AML-193 (cell line): Measurements from ENCODE around the gene PRB2.
A peak's percentile ranks its signal among the peaks of the same experiment; 100 is the strongest.
"Not testable (repeated sequence)": the region's sequence is repeated elsewhere in the genome, so short reads cannot be mapped to it uniquely, and the experiment has no call there.

Experiments used
- DNase-seq, 2 experiments: peaks; one replicate each; lab custom pipeline; 2025; lab: John Stamatoyannopoulos, UW

PRB2 gene

DNA sequence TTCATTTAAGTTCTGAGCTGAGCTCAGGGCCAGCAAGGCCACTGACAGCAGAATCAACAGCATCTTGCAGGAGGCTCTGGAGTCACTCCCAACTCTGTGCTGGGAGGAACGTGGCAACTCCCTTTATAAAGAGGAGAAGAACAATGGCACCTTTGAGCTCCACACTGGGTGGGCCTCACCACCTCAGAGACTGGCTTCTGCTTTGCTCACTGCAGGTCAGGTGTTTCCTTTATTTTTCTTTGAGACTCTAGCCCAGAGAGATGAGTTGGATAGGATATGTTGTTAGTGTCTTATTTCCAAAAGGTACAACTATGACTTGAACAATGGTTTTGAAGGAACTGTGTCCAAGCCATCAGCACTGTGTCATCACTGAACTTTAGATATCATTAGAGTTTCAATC, at the start of gene PRB2:
TSS of gene PRB2 (minus strand) at position 101 of the 400 bp plus-strand sequence. CDS start at position 63, 38 bp downstream.
- DNase-seq: not testable (repeated sequence)

DNA sequence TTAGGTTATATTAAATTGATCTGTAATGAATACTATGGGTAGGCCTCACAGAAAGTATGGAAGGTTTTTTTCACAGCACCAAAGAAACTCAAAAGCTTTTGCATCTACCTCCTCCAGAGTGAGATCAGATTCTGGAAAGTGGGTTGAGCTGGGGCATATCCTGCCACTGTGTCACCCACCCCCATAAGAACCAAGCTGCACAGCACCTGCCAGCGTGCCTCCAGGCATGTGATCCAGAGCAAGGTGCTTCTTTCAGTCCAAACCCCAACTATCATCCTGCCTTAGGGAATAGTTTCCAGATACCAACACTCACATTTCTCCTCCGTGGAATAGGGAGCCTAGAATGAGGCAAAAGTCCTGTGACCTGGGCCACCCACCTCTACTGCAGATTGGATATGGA, 42.6 kb upstream of the PRB2 start:
- no peak for DNase-seq

DNA sequence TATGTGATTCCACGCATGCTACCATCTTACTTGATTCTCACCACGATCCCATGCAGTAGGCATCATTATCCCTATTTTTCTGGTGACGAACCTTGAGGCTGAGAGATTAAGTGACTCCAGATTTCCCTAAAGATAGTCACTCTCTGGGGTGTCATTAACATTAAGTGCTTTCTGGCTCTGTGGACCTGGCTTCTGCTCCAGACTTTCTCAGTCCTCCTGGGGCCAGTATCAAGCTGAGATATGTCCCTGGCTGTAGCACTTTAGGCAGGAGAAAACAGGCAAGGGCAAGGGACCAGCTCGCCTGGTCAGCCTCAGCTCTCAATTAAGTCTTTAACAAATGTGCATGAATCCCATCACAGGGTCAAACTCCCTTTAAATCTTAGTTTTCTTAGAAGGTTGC, 38.3 kb upstream of the PRB2 start:
- DNase-seq: no peak

DNA sequence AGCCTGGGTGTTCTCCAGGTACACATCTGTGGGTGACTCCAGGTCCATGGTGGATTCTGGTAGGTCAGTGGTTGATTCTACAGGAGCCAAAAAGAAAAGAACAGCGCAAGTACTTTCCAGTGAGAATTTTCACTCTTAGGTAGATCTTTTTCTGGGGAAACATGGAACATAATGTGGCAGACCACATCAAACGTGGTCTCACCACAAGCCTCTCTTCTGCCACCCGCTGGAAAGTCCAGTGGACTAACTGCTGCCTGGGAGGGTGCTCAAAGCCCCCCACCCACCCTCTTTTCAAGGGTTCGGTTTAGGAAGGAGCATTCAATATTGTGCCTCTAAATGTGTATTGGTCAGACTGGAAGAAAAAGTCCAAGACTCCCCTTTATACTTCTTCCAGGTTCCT, 36.1 kb upstream of the PRB2 start:
- DNase-seq: no peak

DNA sequence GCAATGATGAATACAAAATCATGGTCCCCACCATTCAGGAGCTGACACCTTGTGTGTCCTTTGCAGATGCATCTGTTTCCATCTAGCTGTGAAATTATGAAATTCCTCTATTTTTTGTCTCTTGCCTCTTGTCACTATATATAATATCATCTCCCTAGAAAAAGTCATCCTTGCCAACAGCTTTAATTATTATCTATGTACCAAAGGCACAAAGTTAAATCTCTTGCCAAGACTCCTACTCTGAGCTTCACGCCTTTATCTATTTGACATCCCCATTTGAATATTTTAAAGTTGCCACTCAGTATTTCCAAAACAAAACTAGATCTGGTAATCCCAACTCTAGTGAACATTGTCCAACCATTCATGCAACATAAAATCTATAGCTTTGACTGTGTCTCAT, 32.0 kb upstream of the PRB2 start:
- no peak for DNase-seq

DNA sequence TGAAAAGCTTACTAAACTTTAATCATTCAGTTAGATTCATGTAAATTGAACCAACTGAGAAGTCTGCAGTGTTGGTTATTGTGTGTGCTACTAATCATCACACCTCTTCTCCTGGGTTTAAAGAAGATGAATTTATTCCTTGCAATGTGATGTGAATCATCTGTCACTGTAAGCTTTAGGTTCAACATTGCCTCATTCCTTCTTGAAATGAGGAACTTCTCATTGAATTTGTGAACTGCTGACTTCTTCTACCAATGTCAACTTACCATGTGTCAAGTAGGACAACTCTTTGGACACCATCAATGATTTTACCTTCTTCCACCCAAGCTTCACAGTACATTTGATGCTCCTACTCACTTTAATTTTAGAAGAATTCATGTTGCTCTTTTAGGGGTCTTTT, 17.4 kb upstream of the PRB2 start:
- no peak for DNase-seq

DNA sequence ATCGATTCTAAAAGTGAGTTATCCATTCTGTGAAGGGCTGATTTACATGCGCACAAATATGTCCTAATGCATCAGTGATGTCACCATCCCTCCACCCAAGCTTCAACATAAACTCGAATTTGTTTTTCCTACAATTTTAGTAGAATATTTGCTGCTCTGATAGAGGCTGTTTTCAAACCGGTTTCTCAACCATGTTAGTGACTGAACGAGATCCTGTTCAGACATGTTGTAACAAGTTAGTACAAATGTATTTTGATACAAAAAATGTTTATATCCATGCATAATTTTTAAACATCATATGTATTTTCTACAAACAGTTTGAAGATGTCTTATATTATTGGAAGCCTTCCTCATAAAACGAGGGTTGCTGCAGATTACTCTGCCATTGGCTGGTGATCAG, 12.7 kb upstream of the PRB2 start:
- DNase-seq: no peak

DNA sequence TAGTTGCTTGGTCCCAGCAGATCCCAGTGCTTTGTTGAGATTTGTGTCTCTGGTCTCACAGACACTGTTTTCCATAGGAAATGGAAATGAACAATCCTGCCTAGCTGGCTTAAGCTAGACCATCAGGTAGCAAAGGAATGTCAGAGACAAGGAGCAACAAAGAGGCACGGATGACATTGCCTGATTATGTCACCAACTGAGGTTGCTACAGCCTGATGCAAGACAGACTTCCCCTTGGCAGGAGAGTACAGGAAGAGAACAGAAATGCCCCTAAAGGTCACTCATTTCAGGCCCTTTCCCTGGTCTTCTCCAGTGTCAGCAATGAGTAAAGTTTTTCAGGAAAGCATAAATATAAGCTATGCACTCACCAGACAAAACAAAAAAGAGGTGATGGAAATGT, 2.0 kb upstream of the PRB2 start:
- peak in 1 of 2 experiments; percentile 22 for DNase-seq

DNA sequence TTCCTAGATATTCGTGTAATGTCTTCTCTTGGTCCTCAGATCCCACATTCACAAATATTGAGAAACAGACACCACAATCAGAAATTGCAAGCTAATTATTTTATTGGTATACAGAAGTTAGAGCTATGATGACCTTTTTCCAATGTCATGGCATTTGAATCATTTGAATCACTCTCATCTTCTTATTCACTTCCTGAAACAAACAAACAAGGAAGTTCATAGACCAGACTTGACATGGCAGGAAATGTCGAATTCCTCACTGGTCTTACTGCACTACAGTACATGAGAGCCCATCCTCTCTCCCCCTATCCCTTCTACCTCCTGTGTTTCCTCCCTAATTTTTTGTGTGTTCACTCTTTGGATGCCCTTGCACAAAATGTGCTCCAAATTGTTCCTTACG, 3.9 kb downstream of the PRB2 start:
- not testable (repeated sequence) for DNase-seq

DNA sequence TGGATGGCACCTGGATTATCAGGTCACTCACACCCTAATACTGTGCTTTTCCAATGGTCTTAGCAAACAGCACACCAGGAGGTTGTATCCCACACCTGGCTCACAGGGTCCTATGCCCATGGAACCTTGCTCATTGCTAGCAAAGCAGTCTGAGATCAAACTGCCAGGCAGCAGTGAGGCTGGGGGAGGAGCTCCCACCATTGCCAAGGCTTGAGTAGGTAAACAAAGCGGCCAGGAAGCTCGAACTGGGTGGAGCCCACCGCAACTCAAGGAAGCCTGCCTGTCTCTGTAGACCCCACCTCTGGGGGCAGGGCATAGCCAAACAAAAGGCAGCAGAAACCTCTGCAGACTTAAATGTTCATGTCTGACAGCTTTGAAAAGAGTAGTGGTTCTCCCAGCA, 17.9 kb downstream of the PRB2 start:
- not testable (repeated sequence) for DNase-seq

DNA sequence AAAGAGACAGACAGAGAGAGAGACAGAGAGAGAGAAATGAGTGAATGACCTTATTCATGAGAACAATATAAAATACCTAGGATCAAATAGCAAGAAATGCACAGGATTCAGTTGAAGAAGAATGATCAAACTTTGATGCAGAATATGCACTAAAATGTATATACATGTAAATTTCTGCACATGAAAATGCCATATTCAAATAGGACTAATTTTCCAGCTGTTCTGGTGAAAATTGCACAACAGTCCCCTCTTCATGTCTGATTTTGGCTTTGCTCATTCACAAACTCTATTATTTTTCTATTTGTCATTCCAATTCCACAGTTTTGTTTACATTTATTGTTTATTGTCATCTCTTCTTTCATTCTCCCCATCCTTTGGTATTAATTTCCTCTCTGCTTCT, 34.2 kb downstream of the PRB2 start:
- DNase-seq: no peak

DNA sequence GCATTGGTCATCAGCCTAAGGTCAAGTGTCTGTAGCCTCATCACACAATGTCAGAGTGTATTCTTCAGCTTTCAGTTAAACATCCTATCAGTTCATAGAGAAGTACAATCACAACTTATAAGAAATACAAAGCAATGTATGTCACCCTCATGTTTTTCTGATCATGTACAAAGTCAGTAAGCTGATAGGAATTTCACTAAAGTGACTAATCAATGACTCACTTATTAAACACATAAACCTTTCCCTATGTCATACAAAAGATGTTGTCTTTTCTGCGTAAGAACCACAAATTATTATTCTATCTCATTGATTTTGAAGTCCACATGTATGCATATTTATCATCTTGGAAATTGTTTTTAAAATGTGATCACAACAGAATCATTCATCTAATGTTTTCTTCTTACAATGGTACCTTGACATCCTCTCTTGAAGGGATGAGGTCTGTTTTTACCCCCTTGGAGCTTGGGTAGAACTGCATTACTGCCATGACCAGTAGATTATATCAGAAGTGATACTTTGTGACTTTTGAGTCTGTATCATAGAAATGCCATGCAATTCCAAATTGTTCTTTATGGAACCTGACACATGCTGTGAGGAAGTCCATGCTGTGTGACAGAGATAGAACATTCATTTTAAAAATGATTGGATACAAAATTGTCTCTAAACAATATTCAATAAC, 35.0 kb downstream of the PRB2 start:
- not testable (repeated sequence) for DNase-seq

DNA sequence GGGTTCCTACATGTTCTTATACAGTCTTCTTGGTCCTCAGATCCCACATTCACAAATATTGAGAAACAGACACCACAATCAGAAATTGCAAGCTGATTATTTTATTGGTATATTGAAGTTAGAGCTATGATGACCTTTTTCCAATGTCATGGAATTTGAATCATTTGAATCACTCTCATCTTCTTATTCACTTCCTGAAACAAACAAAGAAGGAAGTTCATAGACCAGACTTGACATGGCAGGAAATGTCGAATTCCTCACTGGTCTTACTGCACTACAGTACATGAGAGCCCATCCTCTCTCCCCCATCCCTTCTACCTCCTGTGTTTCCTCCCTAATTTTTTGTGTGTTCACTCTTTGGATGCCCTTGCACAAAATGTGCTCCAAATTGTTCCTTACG, 43.6 kb downstream of the PRB2 start:
- DNase-seq: not testable (repeated sequence)

DNA sequence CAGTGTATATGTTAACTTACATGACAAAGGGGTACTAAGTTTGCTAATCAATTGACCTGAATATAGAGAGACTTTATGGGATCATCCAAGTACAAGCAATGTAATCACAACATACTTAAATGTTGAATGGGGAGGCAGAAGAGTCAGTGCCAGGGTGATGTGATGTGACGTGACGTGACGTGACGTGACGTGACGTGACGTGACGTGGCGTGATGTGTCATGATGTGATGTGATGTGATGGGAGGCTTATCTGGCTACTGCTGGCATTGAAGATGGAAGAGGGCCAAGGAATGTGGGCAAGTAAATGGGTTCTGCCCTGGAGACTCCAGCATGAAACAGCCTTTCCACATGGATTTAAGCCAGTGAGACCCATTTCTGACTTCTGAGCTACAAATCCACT, 46.9 kb downstream of the PRB2 start:
- no peak for DNase-seq

DNA sequence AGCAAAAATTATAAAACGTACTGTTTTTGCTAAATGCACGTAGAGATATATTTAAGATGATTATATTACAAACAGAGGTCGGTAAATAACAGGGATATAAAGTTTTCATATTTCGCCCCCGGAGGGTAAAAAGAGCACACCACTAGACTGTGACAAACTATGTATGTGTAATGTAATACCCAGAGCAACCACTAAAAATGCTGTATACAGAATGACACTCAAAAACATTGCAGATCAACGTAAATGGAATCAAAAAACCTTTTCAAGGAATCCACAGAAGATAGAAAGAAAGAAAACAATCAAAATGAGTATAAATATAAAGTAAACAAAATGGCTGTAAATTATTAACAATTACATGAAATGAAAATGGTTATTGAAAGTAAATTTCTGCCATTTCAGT, 47.6 kb downstream of the PRB2 start:
- peak in 1 of 2 experiments; percentile 1 for DNase-seq

DNA sequence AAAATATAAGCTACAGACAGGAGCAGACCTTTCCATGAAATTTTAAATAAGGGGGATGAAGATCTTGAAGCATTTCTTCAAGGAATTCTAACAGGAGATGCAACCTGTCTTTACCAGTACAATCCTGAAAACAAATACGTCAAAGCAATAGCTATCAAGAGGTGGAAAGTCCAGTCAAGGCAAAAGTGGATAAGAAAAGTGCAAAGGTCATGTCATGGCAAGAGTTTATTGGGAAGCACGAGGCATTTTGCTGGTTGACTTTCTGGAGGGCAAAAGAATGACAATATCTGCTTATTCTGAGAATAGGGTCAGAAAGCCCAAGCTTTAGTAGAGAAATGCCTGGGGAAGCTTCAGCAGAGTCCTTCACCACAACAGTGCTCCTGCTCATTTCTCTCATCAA, 50.9 kb downstream of the PRB2 start:
- DNase-seq: no peak
